GM18858 (cell line): Measurements from ENCODE around the gene CNP.
"Not testable (repeated sequence)": the region's sequence is repeated elsewhere in the genome, so short reads cannot be mapped to it uniquely, and the experiment has no call there.

Experiments
- ATAC-seq: cut with Tn5 transposase; IDR thresholded peaks from one replicate; pipeline ENCODE4 v1.9.1; 2021; ENCODE audit not compliant: unreplicated experiment

CNP gene

DNA sequence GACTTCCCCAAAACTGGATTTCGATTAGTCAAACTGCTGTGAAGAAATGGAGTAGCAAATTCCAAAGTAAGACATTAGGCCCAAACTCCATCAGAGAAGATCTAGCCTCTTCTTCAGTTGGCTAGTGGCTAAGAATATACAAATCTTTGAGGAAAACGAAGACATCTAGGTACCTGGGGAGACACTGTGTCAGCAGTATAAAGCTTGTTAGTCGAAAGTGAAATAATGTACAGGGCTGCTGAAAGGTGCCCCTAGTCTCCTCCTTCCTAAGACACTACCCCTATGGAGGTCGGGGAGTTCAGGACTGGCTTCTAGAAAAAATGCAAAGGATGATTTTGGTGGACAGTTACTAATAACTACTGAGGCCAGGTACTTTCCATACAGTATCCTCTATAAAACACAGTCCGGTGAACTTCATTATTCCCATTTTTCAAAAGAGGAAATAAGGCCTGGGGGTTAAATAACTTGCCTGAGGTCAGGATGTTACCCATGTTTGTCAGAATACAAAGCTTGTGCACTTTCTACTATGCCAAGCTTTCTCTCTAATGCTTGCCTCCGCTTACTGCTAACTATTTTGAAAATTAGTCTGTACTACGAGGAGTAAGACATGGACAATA lies 35.7 kb downstream of the CNP start:
- no peak for ATAC-seq

DNA sequence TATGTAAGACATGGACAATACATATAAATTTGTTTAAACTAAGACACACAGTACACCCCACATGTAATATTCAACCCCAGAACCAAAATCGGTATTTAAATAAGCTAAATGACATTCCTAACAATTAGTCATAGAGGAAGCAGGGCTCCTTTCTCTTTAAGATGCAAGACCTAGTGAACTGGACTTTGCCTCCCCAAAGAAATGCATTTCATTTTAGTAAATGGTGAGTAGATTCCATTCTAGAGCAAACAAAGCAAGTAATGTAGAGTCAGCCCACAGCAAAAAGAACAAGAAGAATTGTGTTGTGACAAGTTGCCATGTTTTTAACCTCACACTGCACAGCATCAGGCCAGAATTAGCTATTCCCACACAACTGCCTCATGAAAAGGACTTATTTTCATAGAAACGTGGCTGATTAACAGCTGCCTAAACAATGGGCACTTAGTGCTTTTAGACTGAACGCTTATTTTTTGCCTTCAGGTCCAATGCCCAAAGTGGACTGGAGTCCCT lies 36.3 kb downstream of the CNP start:
- ATAC-seq = no peak

DNA sequence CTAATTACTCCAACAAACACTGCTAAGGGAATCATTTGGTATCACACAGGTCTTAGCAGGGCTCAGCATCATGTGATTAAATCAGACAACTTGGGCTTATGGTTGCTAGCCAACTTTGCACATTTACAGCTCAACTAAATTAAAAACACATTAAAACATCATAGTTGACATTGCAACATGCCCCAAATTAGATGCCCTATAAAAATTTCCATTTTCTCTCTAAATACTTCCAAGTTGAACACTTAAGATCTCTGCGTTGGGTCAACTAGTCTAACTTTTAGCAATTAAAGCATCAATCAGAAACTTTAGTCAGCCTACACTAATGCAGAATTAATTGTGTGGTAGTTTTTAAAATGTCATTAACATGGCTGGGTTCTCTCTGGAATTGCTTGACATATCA lies 38.6 kb downstream of the CNP start:
- no peak for ATAC-seq

DNA sequence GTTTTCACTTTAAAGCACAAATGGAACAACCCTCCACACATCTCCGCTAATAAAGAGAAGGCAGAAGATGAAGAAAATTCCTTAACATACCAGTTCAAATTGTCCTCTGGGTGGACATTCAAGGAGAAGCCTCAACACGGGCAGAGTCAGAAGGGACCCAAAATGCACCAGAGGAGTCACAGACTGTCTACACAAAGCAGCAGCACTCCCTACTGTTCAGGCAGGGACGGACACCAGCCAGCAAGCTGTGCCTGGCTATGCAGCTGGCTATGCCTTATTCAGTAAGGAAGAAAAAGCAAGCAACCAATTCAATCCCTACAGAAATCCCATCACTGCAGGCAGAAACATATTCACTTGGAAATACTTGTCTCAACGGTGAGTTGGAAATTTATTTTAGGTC lies 42.6 kb downstream of the CNP start:
- ATAC-seq = no peak

DNA sequence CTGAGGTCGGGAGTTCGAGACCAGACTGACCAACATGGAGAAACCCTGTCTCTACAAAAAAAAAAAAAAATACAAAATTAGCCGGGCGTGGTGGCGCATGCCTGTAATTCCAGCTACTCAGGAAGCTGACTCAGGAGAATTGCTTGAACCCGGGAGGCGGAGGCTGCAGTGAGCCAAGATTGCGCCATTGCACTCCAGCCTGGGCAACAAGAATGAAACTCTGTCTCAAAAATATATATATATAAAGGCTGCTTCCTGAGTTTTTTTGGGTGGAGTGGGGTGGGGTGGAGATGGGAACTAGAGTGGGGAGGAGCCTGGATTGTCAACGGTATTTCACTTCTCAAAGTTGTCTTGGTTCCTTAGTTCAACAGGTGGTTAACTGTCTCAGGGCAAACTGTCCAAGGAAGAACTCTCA lies 43.7 kb downstream of the CNP start:
- ATAC-seq = not testable (repeated sequence)

DNA sequence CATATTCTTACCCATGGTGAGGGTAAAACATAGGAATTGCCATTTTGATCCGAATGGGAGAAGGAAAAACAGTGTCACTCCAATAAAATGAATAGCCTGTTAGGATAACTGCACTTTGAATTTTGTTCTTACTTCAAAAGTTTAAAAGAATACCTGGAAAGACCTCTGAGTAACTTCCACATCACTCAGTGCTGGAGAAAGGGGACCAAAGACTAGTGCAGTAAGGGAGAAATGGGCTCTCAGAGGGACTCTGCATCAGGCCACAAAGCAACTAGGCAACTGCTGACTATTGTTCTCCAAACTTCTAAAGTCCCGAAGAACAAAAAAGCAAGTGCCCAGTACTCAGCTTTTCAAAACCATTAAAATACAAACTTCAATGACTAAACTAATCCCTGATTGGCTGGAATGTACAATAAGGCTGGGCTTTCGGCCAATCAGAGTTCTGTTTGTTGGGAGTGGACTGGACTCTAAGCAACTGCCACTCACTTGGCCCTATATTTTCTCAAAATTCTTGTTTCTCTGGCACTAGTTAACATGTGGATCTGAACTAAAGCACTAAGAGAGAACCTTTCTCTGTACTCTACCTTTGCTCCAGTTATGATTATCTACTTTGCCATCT lies 44.4 kb downstream of the CNP start:
- ATAC-seq = no peak

DNA sequence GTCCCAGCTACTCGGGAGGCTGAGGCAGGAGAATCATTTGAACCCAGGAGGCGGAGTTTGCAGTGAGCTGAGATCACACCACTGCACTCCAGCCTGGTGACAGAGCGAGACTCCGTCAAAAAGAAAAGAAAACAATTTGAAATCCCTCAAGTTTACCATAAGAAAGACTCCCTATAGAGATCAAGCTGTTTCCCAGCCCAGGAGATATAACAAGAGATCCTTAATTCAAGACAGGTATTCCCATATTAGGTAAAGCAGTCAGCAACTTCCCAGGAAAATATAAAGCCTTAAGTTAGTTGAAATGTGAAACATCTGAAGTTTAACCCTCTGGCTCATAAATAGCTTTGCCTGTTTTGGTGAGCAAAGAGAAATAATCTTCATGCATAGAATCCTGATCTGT lies 45.8 kb downstream of the CNP start:
- ATAC-seq = not testable (repeated sequence)

DNA sequence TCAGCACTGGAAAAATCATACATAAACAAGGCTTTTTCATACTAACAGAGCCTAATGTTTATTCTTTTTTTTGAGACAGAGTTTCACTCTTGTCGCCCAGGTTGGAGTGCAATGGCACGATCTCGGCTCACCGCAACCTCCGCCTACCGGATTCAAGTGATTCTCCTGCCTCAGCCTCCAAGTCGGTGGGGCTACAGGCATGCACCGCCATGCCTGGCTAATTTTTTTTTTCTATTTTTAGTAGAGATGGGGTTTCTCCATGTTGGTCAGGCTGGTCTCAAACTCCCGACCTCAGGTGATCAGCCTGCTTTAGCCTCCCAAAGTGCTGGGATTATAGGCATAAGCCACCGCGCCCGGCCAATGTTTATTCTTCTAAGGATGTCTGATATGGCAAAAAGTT lies 47.1 kb downstream of the CNP start:
- not testable (repeated sequence) for ATAC-seq

DNA sequence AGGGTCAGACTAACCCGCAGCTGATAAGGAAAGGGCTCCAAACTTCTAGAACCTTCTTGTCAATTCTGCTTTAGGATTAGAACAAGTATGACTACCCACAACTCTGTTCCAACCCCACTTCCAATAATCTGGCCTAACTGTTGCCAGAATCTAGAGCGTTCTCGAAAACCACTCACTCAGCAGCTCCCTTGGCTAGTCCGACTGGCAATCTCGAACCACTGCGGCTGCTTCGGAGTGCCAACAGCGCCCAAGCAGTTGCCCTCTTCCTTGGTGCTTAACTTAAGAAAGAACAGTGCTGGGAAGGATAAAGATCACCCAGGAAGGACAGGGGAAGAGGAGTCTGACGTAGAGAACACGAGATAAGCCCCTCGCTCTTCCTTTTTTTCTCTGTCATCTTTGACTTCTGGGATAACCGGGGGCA lies 49.8 kb downstream of the CNP start:
- no peak for ATAC-seq

DNA sequence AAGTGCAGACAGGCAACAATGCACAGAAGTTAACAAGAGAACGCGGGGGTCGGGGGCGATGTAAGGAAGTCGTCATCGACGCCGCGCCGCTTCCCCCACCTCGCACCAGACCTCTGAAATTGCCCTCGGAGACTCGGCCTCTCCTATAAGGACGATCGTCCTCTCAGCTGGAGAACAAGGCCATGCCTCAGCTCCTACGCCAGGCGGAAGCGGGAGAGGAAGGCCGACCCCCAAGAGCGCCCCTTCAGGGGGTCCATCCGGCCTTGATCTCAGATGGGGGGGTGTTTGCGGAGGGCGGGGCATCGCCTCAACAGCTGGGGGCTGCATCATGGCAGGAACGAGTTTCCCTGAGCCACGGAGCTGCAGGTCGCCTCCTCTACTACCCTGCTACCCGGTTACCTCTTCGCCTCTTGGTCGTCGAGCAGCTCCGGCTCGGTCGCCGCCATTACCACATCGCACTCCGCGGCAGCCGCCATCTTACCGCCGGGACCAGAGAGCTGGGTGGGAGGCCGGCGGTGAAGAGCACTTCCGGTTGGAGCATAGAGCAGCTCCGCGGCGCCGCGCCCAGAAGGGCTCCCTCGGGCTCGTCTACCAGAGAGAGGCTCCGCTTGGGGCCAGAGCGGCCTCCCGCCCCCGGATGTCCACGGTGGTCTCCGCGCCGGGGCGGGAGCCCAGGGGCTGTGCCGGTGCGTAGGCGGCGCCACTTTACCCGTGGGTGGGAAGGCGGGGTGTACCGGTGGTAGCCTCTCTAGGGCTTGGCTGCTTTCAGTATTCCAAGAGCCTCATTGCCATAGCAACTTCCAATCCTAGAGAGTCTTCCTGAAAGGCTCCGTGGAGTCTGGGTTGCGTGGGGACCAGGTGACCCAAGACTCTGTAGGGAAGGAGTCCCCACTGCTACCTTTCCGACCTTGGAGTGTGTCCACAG lies 50.6 kb downstream of the CNP start, which contains the start of gene DNAJC7:
Gene DNAJC7, minus strand, starts transcription at position 499 of the 925 bp plus-strand sequence. Its CDS starts 23 bp downstream, at position 476.
- ATAC-seq = peak; percentile 54

DNA sequence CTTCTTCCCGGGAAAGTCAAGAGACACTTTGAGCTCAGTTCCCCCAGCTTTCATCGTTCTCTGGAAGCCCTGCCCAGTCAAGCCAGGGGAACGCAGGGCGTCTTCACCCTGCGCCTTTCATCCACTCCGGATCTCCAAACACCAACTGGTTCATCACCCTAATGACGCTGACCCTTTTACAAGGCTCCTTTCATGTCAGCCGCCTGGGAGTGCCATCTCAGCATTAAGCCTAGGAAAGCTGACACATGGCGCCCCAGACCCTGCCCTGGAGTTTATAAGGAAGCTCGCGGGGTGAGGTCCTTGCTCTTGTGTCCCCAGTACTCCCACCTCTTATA lies 51.2 kb downstream of the CNP start:
- ATAC-seq = no peak

DNA sequence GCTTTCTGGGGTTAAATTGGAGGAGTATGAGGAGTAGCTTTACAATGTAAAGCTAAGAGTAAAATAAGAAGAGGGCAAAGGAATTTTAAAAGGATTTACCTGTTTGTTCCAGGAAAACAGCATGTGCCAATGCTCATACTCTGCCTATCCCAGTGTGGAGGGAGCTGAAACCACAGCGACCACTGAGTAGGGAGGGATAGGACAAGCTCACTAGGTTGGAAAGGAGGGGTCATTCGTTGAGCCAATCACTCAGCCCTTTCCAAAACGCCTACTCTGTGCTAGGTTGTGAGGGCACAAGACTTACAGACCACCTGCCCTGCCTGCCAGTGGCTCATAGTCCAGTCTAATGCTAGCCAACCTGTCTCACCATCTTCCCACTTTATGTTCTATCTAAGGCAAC lies 51.7 kb downstream of the CNP start:
- no peak for ATAC-seq

DNA sequence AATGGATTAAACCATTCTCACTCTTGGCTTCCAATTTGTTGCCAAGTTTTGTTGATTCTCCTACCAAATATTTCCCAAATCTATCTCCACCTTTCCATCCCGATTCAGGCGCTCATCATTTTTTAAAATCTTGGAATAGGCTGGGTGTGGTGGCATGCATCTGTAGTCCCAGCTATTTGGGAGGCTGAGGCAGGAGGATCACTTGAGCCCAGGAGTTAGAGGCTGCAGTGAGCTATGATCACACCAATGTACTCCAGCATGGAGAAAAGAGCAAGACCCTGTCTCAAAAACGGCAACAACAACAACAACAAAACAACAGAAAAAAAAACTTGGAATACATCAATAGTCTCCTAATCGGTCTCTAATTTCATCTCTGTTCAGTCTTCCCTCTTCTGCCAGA lies 52.4 kb downstream of the CNP start:
- no peak for ATAC-seq

DNA sequence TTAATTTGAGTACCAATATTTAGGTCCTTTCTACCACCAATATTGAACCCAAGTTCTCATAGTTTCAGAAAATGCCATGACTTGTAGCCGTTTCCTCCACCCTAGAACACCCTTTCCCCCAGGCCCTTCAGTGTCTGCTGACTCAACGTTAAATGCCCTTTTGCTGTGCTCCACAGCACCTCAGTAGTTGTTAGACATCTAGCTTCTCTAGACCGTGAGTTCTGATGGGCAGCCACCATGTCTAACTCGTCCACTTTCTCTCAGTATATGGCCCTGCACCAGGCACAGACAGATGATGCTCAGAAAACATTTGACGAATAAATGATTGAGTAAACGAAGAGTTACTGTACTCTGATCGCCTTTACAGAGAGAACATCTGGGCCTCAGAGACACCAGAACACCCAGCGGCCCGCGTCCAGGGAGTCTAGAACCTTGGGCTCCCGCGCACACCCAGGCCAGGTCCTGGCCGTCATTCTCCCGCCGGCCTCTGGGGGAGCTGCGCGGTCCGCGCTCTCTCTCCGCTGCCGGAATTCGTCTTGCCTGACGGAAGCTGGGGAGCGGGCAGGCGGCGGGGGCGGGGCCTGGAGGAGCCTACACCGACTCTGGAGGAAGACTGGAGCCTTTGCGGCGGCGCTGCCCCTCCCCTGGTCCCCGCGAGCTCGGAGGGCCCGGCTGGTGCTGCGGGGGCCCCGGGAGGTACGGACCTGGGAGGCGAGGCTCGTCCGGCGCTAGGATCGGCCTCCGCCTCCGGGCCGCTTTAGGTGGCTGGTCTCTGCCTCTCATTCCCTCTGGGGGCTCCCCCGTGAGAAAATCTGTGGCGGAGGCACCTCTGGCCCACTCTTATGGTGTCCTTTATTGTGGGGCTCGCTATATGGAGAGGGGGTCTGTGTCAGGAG lies 53.2 kb downstream of the CNP start, which contains the start of gene NKIRAS2:
Gene NKIRAS2, plus strand, starts transcription at position 582 of the 896 bp plus-strand sequence. CDS start 1,488 bp downstream, outside the sequence.
- ATAC-seq = peak; percentile 43

DNA sequence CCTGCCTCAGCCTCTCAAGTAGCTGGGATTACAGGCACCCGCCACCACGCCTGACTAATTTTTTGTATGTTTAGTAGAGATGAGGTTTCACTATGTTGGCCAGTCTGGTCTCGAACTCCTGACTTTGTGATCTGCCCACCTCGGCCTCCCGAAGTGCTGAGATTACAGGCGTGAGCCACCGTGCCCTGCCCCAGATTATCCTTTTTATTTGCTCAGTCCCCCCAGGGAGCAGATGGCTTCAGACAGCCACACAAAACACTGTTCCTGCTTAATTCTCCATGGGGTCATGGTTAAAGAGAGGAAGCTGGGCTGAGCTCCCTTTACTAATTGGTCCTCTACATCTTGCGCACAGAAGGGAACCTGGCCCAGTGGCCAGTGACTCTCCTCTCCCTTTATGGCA lies 54.2 kb downstream of the CNP start:
- not testable (repeated sequence) for ATAC-seq

DNA sequence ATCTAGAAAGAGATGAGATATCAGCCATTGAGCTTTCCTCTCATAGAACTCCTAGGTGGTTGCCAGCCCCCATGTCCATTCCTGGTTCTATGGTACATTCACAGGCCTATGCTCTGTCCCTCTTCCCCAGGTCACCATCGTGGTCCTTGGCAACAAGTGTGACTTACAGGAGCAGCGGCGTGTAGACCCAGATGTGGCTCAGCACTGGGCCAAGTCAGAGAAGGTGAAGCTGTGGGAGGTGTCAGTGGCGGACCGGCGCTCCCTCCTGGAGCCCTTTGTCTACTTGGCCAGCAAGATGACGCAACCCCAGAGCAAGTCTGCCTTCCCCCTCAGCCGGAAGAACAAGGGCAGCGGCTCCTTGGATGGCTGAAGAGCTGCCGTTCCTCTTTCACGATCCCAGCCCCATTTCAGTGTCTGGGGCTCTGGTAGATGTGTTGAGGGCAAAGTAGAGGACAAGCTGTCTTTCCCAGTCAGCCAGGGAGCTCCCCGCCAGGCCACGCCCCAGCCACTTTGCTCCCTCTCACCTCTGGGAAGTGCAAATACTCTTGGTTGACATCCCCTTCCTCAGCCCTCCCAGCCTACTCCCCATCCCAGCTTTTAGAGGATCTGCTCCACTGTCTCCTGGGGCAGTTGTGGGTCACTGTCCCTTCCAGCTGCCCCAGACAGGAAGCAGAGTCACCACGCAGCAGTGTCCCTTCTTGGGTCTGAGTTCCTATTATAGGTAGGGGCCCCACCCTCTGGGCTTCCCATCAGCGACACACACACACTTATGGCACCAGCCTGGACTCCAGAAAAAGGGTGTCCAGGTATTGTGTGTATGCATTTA lies 57.1 kb downstream of the CNP start:
- ATAC-seq = no peak

DNA sequence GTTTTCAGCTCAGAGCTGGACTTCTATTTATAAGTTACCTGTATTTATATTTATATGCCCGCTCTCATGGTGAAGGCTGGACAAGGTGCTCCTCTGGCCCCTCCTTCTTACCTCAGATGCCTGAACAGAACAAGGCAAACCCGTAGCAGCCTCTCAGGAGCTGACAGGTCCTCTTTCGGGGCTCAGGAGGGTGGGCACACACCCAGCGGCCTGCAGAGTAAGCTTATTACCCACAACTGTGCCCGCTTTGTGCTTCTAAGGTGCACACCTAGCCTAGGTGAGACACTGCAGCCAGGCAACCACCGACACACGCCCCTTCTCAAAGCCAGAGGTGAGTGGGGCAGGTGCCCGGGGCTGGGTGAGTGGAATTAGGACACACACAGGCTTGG lies 58.6 kb downstream of the CNP start:
- no peak for ATAC-seq

DNA sequence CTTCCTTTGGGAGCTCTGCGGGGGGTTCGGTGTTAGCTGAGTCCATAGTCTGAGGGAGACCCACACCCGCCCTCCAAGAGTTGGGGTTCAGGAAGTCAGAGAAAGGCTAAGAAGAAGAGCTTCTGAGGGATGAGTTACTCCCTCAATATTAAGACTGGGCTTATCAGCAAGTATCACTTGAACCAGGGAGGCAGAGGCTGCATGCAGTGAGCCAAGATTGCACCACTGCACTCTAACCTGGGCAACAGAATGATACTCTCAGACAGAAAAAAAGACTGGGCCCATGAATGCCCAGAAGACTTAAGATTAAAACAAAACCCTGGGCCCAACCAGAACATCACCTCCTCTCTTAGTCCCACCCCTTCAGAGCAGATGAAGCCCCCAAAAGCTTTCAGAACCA lies 59.3 kb downstream of the CNP start:
- no peak for ATAC-seq

DNA sequence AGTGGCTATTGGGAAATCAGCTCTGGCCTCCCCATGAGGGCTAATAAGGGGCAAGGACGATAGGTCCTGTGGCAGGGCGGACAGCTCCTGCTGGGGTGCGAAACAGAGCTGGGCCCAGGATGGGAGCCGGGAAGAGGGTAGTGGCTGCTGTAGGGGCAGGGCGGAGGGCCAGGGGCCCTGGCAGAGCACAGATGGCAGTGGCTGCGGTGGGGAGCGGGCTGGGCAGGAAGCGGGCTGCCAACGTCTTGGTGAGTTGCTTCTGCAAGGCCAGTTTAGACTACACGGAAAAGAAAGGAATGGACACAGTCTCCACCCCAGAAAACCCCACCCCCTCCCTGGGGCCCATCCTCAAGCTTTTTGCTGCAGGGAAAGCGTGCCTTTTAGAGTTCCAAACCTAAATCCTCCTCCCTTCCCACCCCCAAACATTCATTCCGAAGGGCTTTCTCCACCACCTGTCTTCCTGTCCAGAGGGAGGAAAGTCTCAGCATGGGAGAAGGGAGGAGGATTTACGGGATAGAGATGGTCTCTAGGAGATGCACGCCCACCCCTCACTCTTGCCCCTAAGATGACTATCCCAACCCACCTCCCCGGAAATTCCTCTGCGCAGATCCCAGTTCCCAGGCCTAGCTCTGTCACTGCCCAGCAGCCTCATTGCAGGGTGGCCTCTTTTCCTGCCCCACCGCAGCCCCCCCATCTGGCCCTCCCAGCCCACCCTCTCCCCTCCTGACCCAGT lies 60.4 kb downstream of the CNP start:
- ATAC-seq = no peak
